ENCODE results near the gene VPREB3.

DNA sequence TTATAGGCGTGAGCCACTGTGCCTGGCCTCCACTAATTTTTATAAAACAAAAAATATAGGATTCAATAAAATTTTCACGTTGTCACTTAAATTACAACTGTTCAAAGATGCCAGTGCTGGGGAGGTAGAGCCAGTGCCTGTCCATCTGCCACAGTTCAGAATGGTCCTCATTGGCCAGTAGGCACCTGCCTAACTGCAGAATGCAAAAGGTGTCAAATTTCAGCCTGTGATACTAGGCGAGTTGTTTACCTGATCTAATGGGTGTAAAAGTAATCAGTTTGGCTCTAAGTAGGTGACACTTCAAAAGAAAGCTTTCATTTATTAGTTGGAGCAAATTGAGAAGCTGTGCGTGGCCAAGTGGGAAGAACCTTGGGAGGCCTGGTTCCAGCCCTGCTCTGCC is 34.9 kb upstream of the VPREB3 start:
- TF ChIP-seq ZBTB7A (IDR thresholded peaks at IDR 0.05; ENCODE audit: low read depth) (no peak), FOXM1 (IDR thresholded peaks at IDR 0.05; ENCODE audit: borderline replicate concordance, low read depth) (no peak)
- TF ChIP-seq, protein P1, sequence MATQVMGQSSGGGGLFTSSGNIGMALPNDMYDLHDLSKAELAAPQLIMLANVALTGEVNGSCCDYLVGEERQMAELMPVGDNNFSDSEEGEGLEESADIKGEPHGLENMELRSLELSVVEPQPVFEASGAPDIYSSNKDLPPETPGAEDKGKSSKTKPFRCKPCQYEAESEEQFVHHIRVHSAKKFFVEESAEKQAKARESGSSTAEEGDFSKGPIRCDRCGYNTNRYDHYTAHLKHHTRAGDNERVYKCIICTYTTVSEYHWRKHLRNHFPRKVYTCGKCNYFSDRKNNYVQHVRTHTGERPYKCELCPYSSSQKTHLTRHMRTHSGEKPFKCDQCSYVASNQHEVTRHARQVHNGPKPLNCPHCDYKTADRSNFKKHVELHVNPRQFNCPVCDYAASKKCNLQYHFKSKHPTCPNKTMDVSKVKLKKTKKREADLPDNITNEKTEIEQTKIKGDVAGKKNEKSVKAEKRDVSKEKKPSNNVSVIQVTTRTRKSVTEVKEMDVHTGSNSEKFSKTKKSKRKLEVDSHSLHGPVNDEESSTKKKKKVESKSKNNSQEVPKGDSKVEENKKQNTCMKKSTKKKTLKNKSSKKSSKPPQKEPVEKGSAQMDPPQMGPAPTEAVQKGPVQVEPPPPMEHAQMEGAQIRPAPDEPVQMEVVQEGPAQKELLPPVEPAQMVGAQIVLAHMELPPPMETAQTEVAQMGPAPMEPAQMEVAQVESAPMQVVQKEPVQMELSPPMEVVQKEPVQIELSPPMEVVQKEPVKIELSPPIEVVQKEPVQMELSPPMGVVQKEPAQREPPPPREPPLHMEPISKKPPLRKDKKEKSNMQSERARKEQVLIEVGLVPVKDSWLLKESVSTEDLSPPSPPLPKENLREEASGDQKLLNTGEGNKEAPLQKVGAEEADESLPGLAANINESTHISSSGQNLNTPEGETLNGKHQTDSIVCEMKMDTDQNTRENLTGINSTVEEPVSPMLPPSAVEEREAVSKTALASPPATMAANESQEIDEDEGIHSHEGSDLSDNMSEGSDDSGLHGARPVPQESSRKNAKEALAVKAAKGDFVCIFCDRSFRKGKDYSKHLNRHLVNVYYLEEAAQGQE (IDR thresholded peaks at IDR 0.05; ENCODE audit: low read depth) = no peak
- TF ChIP-seq, protein P2, sequence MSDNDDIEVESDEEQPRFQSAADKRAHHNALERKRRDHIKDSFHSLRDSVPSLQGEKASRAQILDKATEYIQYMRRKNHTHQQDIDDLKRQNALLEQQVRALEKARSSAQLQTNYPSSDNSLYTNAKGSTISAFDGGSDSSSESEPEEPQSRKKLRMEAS (IDR thresholded peaks at IDR 0.05) = no peak
